Measurements from ENCODE around the gene DGKG.

Gene DGKG

DNA sequence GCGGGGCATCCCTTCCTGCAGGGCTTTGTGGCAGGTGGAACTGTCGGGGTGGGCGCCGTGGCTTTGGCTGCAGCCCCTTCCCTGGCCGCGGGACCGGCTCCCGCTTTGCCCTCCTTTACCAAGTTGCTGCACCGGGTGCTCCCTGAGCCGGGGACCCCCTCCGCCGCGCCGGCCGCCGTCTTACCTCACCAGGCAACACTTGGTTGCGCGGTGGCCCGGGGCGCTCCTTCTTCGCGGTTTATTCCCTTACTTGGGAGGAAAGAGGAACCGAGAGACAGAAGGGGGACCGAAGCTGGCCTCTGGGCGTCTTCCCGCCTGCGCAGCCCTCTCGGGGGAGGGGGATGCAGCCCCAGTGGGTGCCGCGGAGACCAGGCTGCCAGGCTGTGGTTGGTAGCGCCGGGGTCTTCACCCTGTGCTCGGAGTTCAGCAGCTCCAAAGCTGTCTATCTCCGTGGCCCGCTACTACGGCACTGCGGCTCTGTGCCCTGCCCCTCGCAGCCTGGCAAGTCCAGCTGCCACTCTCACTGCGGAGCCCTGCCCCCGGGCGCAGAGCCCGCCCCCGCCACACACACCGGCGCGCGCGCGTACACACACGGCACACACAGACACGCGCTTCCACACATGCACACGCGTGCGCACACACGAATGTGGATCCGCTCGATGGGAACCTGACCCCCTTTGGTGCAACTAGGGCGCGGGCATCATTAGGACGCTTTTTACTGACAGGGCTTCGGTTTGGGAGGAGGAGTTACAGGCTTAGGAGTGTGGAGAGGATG, at the start of gene DGKG:
TSS of gene DGKG (minus strand) at position 473 of the 775 bp plus-strand sequence. CDS start 41,775 bp downstream, outside the sequence.
- DNase-seq = peak; percentile 20

DNA sequence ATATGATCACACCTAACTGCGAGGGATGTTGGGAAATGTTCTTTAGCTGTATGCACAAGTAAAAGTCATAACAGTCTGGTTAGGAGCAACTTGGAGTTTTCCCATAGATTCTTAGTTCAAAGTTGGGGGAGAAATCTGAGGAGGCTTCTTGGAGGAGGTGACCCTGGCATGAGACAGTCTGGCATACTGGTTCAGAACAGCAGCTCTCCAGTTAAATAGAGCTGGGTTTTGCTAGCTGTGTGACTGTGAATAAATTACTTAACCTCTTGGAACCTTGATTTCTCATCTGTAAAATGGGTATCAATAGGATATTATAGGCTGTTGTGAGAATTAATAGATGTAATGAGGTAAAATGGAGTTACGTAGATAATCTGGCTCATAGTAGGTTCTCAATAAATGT, 49.1 kb upstream of the DGKG start:
- DNase-seq = no peak

DNA sequence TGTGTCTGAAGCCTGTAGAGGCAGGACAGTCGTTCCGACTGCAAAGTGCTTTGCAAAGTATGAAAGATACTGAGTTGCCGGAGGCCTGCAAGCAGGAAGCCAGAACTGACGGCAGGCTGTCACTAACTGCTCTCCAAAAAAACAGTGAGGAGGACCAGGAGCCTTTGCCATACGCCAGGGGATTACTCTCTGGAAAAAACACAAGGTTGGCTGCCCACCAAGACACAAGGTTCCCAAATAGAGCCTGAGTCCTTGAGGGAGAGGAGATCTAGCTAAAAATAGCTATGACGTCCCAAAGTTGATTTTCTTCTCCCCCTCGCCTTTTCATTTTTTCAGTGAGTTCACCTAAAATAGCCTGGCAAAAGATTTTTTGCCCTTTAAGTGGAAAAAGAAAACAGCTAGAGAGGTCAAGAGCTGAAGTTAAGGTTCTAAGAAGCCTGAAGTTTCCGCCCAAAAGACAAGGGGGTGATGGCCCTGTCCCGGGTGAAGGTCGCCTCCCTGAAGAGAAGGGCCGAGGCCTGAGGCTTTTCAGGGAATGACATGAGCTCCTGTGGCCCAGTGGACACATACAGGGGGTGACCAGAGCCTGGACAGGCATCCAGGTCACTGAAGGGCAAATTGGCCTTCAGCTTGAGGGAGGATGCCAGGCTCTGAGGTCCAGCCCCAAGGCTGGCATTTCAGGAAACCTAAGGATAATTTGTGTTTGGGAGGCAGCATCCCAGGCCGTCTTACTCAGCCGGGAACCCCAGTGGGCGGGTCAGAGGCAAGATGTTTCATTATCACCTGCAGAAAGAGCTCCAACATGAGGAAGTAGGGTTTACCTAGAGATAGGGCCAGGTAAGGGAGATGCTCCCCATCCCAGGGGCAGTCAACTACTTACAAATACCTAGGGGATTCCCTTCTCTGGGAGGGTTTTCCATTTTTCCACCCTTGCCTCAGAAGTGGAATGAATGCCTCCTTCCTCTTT, 44.9 kb upstream of the DGKG start:
- no peak for DNase-seq

DNA sequence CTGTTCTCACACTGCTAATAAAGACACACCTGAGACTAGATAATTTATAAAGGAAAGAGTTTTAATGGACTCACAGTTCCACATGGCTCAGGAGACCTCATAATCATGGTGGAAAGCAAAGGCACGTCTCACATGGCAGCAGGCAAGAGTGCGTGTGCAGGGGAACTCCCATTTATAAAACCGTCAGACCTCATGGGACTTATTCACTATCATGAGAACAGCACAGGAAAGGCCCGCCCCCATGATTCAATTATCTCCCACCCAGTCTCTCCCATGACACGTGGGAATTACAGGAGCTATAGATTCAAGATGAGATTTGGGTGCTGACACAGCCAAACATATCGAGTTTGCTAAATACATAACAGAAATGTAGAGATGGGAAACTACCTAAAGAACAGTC, 39.5 kb upstream of the DGKG start:
- no peak for DNase-seq

DNA sequence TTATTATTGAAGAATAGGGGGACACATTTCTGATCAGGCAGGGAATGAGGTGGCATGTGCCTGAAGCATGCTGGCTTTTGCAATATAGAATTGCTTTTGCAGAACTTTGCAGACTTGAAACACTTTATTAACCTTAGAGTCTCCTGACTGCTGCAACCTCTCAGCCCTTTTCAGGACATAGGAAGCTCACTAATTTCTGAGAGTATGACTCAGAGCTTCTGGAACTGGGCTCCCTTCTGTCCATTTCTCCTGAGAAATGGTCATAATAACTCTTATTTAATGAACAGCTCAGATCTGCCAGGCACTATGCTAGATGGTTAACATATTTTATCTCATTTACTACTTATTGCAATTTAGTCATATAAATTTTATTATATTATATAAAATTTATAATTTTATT, 38.6 kb upstream of the DGKG start:
- no peak for DNase-seq

DNA sequence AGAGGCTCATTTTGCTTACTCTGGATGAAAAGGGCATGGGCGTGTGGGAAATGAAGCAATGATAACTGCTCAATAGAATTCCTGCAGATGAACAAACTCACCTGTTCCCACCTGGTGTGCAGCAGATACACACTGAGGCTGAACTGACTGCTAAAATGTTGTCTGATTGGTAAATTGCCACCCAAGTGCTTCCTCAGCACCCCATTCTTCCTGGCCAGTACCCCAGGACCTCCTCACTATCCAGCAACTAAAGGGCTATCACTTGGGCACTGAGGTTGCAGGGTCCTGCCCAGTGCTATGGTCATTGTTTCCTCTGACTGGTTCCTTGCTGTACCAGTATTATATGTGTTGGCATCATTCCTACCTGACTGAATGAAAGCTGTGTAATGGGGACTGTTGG, 38.0 kb upstream of the DGKG start:
- DNase-seq = no peak

DNA sequence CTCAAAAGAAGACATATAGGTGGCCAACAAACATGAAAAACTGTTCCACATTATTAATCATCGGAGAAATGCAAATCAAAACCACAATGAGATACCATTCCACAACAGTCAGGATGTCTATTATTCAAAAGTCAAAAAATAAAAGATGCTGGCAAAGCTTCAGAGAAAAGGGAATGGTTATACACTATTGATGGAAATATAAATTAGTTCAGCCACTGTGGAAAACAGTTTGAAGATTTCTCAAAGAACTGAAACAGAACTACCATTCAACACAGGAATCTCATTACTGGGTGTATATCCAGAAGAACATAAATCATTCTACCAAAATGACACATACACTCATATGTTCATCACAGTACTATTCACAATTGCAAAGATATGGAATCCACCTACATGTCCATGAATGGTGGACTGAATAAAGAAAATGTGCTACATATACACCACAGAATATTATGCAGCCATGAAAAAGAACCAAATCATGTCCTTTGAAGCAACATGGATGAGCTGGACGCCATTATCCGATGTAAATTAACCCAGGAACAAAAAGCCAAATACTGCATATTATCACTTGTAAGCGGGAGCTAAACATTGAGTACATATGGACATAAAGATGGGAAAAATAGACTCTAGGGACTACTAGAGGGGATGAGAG, 32.7 kb upstream of the DGKG start:
- no peak for DNase-seq

DNA sequence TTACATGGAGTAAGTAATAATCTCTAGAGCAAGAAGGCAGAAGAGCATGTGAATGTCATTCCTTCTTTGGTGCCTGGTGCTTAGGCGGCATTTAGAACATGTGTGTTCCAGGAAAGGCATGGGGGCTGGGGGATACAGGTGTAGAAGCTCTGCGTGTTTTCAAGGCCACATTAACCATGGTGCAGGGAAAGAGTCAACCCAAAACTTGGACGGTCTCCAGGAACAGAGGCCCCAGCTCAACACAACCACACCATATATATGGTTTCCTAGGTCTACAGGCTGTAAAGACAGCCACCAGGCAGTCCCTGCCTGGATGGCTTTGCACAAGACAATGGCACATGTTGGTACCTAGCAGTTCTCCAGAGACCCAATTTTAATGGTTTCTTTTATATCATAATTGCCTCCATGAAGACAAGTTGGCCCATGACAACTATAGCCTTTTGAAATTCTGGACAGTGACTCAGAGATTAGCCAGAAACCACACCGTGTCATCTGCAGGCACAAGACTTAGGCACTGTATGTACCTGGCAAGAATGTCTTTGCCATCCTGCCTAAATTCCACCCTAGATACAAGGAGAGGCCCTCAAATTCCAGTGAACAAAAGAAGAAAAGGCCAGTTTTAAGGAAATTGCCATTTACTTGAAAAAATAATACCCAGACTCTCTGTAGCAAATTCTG, 25.0 kb upstream of the DGKG start:
- DNase-seq = no peak

DNA sequence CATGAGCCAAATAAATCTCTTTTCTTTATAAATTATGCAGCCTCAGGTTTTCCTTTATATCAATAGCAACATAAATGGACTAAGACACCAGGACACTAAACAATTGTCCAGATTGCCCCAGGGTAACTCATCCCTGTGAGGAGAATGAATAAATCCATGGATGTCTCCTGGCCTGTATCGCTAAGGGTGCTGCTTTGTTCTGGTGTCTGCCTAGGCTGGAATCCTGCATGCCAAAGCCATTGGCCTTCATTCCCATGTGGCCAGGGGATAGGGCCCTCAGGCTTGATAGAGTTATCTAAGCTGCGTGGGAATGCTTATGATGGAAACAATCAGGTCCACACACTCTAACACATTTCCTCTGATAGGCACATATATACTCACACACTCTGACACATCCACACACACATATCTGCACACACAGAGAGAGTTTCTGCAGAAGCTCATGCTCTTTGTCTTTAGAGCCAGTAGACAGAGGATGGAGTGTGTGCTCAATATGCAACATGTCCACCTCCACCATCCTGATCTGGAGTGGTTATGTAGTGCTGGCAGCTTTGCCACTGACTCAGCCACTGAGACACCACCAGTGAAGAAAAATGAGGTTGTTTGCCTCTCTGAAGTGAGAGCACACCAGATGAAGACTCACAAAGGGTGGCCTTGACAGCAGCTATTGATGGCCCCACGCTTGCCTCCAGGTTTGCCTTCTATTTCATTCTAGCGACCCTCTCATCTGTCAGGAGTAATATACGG, 24.0 kb upstream of the DGKG start:
- no peak for DNase-seq

DNA sequence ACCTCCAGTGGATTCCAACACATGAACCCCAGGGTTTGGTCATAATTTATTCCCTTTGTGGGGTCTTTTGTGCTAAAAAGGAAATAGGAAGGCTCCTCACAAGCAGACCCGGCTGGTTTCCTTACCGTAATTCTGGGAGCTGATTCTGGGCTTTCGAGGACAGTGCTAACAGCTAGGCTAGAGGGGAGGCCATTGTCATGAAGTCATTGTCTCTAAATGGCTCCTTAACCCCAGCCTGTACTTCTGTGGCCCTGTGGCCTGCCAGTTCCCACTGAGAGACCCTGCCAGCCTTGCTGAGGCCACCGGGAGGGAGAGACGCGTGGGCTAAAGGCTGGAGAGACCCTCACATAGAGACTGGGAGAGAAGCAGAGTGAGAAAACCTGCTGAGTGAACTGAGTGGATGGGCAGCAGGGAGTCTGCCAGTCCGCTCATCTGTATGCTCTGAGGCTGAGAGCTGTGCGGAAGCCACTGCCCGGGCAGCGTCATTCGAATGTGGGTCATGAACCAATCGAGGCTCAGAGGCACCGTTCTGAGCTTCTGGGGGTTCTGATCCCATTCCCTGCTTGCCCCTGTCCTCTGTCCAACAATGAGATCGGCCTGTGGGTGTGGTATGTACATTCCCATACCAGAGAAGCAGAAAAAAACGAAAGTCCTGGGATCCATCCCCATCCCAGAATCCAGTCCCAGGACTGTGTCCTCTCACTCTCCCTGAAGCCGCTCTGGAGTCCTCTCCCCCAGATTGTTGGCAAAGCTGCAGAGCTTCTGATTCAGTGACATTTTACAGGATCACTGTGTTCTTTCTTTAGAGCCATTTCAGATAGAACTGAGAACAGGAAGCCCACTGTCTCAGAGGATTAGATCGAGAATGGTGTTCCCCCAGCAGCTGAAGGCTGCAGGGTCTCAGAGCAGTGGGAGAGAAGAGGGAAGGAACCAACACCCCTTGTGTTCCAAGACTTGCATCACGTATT, 21.3 kb upstream of the DGKG start:
- no peak for DNase-seq

DNA sequence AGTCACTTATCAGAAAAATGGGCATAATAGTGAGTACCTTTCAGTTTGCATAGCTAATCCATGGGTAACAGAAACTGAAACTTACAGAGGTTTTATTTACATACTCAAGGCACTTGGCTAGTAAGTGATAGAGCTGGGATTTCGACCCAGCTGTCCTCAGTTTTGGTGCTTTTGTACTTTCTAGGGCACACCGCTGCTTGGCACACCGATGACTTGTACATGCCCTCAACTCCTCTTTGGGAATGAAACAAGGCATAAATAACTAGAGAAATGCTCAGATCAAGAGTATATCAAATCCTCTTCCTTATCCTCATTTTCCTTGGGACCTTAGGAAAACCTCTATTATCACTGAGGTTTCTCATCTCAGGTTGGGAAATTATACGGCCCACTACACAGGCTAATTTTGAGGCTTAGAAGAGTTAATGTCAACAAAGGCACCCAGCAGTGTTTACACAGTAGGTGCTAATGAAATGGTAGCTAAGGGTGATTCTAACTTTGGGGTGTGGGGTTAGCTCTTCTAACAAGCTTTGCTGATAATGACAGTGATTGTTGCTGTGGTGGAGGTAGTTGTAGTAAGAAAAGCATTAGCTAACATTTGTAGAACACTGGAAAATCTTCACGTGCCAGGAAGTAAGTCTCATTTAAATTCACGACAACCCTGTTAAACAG, 20.3 kb upstream of the DGKG start:
- no peak for DNase-seq

DNA sequence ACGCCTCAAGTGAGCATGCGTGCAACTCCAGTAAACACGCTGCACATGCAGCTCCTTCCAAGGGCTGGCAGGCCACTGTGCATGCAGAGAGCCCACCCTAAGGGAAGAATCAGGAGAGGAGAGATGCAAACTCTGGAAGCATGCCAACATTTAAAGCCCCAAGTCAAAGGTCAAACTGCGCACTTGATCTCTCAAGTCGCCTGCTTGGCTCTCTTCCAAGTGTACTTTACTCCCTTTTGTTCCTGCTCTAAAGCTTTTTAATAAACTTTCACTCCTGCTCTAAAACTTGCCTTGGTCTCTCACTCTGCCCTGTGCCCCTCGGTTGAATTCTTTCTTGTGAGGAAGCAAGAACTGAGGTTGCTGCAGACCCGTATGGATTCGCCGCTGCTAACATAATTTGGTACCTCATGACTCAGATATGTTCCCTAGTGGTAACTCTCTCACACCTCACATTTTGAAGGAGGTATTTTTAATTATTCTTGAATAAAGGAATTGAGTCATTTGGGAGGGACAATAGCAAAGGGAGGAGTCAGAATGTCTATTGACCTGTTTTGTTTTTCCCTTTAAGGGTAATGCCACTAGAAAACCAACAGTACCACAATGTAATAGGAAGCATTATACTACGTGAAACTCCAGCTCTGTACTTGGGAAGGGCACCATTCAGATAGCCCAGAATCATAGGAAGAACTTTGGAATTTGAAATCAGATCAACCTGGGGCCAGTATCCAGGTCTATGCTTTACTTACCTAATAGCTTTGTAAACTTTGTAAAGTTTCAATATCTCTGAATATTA, 19.6 kb upstream of the DGKG start:
- no peak for DNase-seq

DNA sequence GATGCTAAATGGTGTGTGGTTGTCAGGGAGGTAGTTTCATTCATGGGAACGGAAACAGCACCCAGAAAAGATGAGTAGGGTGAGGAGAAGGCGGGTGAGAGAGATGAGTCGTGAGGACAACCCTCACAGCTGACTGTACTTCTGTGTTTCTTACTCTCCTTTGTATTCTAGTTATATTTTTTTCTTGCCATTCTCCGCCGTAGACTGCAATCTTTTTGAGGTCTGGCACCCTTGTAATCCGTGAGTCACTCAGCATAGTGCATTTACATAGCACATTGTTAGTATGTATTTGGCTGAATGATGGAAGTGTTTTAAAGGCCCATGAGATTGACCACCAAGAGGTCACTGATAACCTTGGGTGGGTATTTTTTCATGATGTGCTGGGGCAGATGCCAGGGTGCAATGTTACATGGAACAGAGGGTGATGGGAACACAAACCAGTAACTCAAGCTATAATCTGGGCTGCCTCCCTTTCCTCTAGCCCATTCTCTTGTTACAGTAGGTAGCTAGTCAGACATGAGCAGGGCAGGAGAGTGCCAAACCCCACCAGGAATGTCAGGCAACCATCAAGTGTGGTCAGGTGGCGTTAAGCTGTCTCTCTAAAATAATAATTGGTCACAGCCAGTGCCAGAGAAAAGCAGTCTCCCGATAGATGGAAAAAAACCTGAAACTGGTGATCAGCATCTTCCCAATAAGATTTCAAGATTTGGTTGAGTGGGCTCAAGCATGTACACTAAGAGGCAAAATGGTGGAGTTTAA, 18.8 kb upstream of the DGKG start:
- DNase-seq = no peak

DNA sequence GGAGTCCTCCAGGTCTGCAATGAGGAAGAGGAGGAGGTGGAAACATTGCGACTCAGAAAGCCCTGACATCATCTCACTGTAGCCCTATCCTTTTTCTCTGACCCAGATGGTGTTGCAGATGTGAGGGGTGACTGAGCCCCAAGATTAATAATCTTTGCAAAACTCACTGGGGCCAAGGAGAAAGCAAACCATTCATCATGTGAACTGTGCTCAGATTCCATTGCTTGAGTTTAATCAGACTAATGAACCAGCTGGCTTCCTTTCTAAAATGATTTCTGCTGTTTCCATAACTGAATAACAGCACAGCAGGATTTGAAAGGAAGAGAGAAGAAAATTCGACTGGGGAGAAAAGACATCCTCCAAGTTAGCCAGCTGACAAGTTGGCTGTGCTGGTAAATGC, 13.4 kb upstream of the DGKG start:
- no peak for DNase-seq

DNA sequence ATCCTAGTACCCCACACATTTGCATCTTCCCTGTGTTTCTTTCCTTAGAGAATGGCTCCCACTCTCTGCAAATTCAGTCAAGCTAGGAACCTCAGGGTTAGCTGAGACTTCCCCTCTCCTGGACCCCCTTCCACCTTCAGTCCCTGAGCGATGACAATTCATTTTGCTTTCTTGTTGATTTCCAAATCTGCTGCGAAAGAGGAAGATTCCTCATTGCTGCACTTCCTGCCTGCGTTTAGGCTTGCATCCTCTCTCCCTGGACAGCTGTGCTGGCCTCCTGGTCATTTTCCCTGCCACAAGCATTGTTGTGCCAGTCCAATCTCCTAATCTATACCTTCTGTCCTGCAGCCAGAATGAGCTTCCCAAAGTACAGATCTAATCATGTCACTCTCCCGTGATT, 12.3 kb upstream of the DGKG start:
- DNase-seq = no peak

DNA sequence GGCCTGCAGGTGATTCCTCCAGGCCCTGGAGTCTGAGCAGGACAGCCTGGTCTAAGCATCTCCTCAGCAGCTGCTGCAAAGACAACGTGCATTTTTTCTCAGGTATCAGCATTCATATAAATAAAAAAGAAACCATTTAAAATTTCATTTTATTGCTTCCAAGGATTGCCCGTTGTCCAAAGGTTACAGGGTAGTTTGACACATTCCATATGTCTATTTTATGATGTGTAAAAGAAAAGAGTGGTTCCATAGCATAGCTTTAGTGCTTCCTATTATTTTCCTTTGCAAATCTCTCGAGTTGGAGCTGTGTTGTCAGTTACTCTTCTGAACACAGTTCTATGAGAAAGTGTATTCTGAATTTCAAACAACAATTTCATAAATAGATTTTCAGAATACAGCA, 7.2 kb upstream of the DGKG start:
- no peak for DNase-seq

DNA sequence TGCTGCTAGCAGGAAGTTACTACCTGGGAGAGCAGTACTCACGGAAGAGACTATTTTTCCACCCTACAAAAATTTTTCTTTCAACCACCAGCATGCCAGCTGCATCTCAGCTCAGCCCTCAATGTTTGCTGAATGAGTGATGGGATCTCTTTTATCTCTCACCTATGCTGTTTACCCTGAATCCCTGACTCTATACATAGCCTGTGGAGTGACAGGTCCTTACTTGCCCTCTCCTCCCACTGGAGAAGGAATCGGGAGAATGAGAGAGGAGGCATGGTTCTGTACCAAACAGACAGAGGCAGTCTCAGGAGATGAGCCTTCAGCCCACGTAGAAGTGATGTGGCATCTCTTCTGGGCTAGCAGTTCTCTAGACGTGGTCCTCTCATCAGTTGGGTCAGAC, 6.7 kb upstream of the DGKG start:
- DNase-seq = no peak

DNA sequence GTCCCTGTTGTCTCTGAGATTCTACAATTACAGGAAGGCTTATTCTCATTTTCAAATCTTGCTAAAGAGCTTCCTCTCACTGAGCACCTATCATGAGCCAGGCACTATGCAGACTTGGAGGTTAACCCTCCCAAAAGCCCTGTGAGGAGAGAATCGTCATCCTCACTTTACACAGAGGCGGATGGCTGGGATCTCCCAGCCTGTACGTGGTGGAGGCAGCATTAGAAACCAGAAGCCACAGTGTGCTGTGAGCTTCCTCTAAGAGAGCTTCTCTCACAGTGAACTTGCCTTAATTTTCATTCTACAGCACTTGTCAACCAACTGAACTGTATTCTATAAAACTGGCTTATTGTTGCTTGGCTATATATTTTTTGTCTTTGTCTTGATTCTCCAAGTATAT, 6.1 kb upstream of the DGKG start:
- no peak for DNase-seq

DNA sequence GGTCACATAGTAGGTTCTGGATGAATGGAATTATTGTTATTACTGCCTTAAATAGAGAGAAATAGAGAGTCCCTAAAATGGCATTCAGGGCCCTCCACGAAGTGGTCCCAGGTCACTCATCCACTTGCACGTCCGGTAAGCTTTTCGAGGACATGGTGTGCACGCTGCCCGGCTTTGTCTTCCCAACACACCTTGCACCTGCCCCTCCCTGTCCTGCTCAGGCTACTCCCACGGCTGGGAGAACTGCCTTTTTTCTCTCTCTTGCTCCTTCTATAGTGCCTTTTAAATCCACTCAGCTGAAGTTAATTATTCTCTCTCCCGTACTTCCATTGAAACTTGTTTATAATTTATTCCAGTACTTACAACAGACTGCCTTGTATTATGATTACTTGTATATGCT, 5.6 kb upstream of the DGKG start:
- no peak for DNase-seq

Measured in KG1 (cell line).